HepG2 (cell line): Measurements from ENCODE around the gene WDR70. TPM values are rescaled to one million over a fixed set of nuclear protein-coding genes. Genes with fewer than 3 reads are reported as not detected.

Experiments used
- ARID3A ChIP-seq: IDR thresholded peaks from 2 replicates; pipeline ENCODE4 v1.6.1; 2012; ENCODE audit warnings: low read depth, low read length, improper control_type of control experiment
- ATF1 ChIP-seq: IDR thresholded peaks from 2 replicates; pipeline ENCODE4 v1.6.1; 2016; ENCODE audit warnings: mild to moderate bottlenecking, control low read depth
- CC2D1A ChIP-seq: sonication (generic); formaldehyde crosslinking; IDR thresholded peaks from 2 replicates; pipeline ENCODE4 v1.8.1; 2023; ENCODE audit warnings: mild to moderate bottlenecking, missing genetic modification reagents
- CENPBD1 ChIP-seq: sonication (generic); formaldehyde crosslinking; IDR thresholded peaks from 2 replicates; pipeline ENCODE4 v1.8.0; 2022; ENCODE audit warnings: missing genetic modification reagents, low read depth, mild to moderate bottlenecking, borderline replicate concordance
- FOSL2 ChIP-seq: sonication (generic); formaldehyde crosslinking; IDR thresholded peaks from 2 replicates; pipeline ENCODE4 v1.4.0; 2020; ENCODE audit warnings: missing genetic modification reagents
- JUN ChIP-seq: sonication (generic); formaldehyde crosslinking; IDR thresholded peaks from 2 replicates; pipeline ENCODE4 v1.4.0; 2020; ENCODE audit warnings: mild to moderate bottlenecking, missing genetic modification reagents
- MXD4 ChIP-seq: IDR thresholded peaks from 2 replicates; pipeline ENCODE4 v1.6.1; 2016; ENCODE audit warnings: mild to moderate bottlenecking, missing biosample characterization, missing genetic modification reagents
- NFYB ChIP-seq: sonication (generic); formaldehyde crosslinking; IDR thresholded peaks from 2 replicates; pipeline ENCODE4 v1.4.0; 2020; ENCODE audit warnings: missing genetic modification reagents
- NR2C2 ChIP-seq: sonication (generic); formaldehyde crosslinking; IDR thresholded peaks from 2 replicates; pipeline ENCODE4 v1.4.0; 2020; ENCODE audit warnings: missing genetic modification reagents, mild to moderate bottlenecking, moderate library complexity, borderline replicate concordance
- PHF8 ChIP-seq: sonication (generic); formaldehyde crosslinking; IDR thresholded peaks from 2 replicates; pipeline ENCODE4 v1.5.0; 2020; ENCODE audit warnings: missing genetic modification reagents
- SP140L ChIP-seq: sonication (generic); formaldehyde crosslinking; IDR thresholded peaks from 2 replicates; pipeline ENCODE4 v1.4.0; 2020; ENCODE audit warnings: missing genetic modification reagents, borderline replicate concordance
- SP5 ChIP-seq: IDR thresholded peaks from 2 replicates; pipeline ENCODE4 v1.6.1; 2016; ENCODE audit warnings: low read depth, borderline replicate concordance
- THAP11 ChIP-seq: IDR thresholded peaks from 2 replicates; pipeline ENCODE4 v1.6.1; 2016; ENCODE audit warnings: missing biosample characterization, missing genetic modification reagents
- ZBTB34 ChIP-seq: sonication (generic); formaldehyde crosslinking; IDR thresholded peaks from 2 replicates; pipeline ENCODE4 v1.8.0; 2022; ENCODE audit warnings: mild to moderate bottlenecking, missing genetic modification reagents
- ZFX ChIP-seq: sonication (generic); formaldehyde crosslinking; IDR thresholded peaks from 2 replicates; pipeline ENCODE4 v1.4.0; 2020; ENCODE audit warnings: mild to moderate bottlenecking, low read depth, missing genetic modification reagents, moderate library complexity
- ZGPAT ChIP-seq: IDR thresholded peaks from 2 replicates; pipeline ENCODE4 v1.6.1; 2016; ENCODE audit warnings: mild to moderate bottlenecking
- ZKSCAN8 ChIP-seq: IDR thresholded peaks from 2 replicates; pipeline ENCODE4 v1.6.1; 2016; ENCODE audit warnings: borderline replicate concordance, missing genetic modification reagents, missing compliant biosample characterization
- ZNF124 ChIP-seq: sonication (generic); formaldehyde crosslinking; IDR thresholded peaks from 2 replicates; pipeline ENCODE4 v1.4.0; 2020; ENCODE audit warnings: missing genetic modification reagents
- ZNF552 ChIP-seq: sonication (generic); formaldehyde crosslinking; IDR thresholded peaks from 2 replicates; pipeline ENCODE4 v1.9.0; 2022; ENCODE audit warnings: missing genetic modification reagents, mild to moderate bottlenecking, borderline replicate concordance
- ZNF784 ChIP-seq: sonication (generic); formaldehyde crosslinking; IDR thresholded peaks from 2 replicates; pipeline ENCODE4 v1.5.1; 2020; ENCODE audit warnings: missing genetic modification reagents, mild to moderate bottlenecking, borderline replicate concordance
- ZNF800 ChIP-seq: sonication (generic); formaldehyde crosslinking; IDR thresholded peaks from 2 replicates; pipeline ENCODE4 v1.4.0; 2020; ENCODE audit warnings: missing genetic modification reagents
- polyA plus RNA-seq, 8 experiments: library from polyadenylated mRNA; depleted of rRNA in 3 of 8; stranded (reverse) in 7 of 8; unstranded in 1 of 8; fragments of >200 nt; fragmentation: Illumina TruSeq in 4 of 8; extraction: Trizol in 4 of 8; gene quantifications; 2 replicates each; pipeline versions ENCODE4 v1.2.1 to v1.2.3, GENCODE V29; 2011 to 2016; ENCODE audit warnings: low read depth in 4 of 8, missing spikeins in 1 of 8, mixed read lengths in 1 of 8; ENCODE audit not compliant: insufficient read depth in 1 of 8
- total RNA-seq, 5 experiments: library from RNA; depleted of rRNA; stranded (reverse); fragments of >200 nt; fragmentation: Illumina TruSeq; extraction: Trizol; gene quantifications; 2 replicates each; pipeline ENCODE4 v1.2.3, GENCODE V29; 2016; ENCODE audit warnings: low read depth in 1 of 5

Gene WDR70
- total and polyA plus RNA-seq, 2 of the 13 experiments (the other 11 are each of a cell fraction or from before 2014, with no cell fraction given), result 14.6 to 30.6 TPM

GRCh38 chr5:37717613-37718431 is 338.7 kb downstream of the WDR70 start (continued):
- TF ChIP-seq CENPBD1 (CRISPR knock-in tag), result 0 out of 2 replicates have a peak, but pooled peaks have one; percentile 33
- TF ChIP-seq ATF1 (CRISPR knock-in tag), result no peak; the same call in 1 of the 2 replicates
- TF ChIP-seq JUN (CRISPR knock-in tag), result peak; percentile 90
- peak; percentile 54; the same call in 1 of the 2 replicates for TF ChIP-seq SP5 (CRISPR knock-in tag)
- peak; percentile 79 for TF ChIP-seq ZNF124 (CRISPR knock-in tag)
- TF ChIP-seq THAP11 (CRISPR knock-in tag), result peak; percentile 57
- TF ChIP-seq ARID3A, result peak; percentile 65
- no peak; the same call in 1 of the 2 replicates for TF ChIP-seq ZNF800 (CRISPR knock-in tag)
- TF ChIP-seq CC2D1A (CRISPR knock-in tag), result 0 out of 2 replicates have a peak, but pooled peaks have one; percentile 63
- TF ChIP-seq ZKSCAN8 (CRISPR knock-in tag), result 0 out of 2 replicates have a peak, but pooled peaks have one; percentile 87
- no peak for TF ChIP-seq NFYB (CRISPR knock-in tag)
- TF ChIP-seq ZBTB34 (CRISPR knock-in tag), result 0 out of 2 replicates have a peak, but pooled peaks have one; percentile 23
- no peak for TF ChIP-seq ZNF552 (CRISPR knock-in tag)
- peak; percentile 91 for TF ChIP-seq ZGPAT (CRISPR knock-in tag)
- peak; percentile 30; the same call in 1 of the 2 replicates for TF ChIP-seq PHF8 (CRISPR knock-in tag)
- TF ChIP-seq FOSL2, result peak; percentile 92
- TF ChIP-seq MXD4 (CRISPR knock-in tag), result peak; percentile 86; the same call in 1 of the 2 replicates
- no peak for TF ChIP-seq ZNF784 (CRISPR knock-in tag)
- peak; percentile 57; the same call in 1 of the 2 replicates for TF ChIP-seq NR2C2
- TF ChIP-seq SP140L (CRISPR knock-in tag), result no peak
- TF ChIP-seq ZFX (CRISPR knock-in tag), result peak; percentile 45; the same call in 1 of the 2 replicates
